ENCODE data around the gene CREB3L2.

The CREB3L2 gene

DNA sequence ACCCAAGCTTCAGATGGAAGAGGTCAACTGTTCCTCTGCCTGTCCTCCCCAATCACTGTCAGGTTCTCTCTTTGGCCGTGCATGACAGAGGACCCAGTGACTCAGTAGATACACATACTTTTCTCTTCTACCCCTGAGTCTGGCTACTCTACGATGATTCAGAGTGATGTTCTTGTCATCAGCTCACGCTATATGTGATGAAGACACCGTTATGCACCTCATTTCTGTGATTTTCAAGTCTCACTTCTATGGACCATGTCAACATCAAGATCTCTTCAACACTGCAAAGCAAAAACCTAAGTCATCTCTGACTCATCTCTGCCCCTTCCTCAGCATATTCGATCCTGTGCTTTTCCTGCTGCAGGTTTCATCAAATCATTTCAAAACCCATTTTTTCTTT is 78.5 kb downstream of the CREB3L2 start:
- no peaks in the 10 kb centered on the region for H3F3A ChIP-seq (ENCODE audit: insufficient read depth)
- no peaks in the 10 kb centered on the region for H3K79me2 ChIP-seq (ENCODE audit: insufficient read depth, low read length)
- H3K9me2 ChIP-seq (replicated peaks; ENCODE audit: insufficient read depth, low read length), result no peaks in the 10 kb centered on the region
- H4K20me1 ChIP-seq (ENCODE audit: low read depth, low read length), result no peaks in the 10 kb centered on the region
- no peak overlapping the region for H2AFZ ChIP-seq (ENCODE audit: low read depth, low read length, severe bottlenecking)
- no peaks in the 10 kb centered on the region for H3K9me3 ChIP-seq (ENCODE audit: insufficient read depth, low read length)
- H3K27ac ChIP-seq (ENCODE audit: low read depth, low read length), result no peak overlapping the region
- TF ChIP-seq EZH2phosphoT487 (conservative IDR thresholded peaks at IDR 0.05; ENCODE audit: low read length), result no peak
- TF ChIP-seq, protein P1, sequence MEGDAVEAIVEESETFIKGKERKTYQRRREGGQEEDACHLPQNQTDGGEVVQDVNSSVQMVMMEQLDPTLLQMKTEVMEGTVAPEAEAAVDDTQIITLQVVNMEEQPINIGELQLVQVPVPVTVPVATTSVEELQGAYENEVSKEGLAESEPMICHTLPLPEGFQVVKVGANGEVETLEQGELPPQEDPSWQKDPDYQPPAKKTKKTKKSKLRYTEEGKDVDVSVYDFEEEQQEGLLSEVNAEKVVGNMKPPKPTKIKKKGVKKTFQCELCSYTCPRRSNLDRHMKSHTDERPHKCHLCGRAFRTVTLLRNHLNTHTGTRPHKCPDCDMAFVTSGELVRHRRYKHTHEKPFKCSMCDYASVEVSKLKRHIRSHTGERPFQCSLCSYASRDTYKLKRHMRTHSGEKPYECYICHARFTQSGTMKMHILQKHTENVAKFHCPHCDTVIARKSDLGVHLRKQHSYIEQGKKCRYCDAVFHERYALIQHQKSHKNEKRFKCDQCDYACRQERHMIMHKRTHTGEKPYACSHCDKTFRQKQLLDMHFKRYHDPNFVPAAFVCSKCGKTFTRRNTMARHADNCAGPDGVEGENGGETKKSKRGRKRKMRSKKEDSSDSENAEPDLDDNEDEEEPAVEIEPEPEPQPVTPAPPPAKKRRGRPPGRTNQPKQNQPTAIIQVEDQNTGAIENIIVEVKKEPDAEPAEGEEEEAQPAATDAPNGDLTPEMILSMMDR (IDR thresholded peaks at IDR 0.05; ENCODE audit: insufficient read depth, low read length, poor library complexity, severe bottlenecking), result no peak
- no peak overlapping the region for H3K4me3 ChIP-seq (ENCODE audit: insufficient read depth, low read length, poor library complexity, severe bottlenecking)
- no peak overlapping the region for H3K9ac ChIP-seq (ENCODE audit: low read length)
- no peak overlapping the region for H3K4me2 ChIP-seq (ENCODE audit: low read depth, low read length, poor library complexity, severe bottlenecking)
- H3K36me3 ChIP-seq (ENCODE audit: low read length), result no peaks in the 10 kb centered on the region
- H3K27me3 ChIP-seq (ENCODE audit: low read length), result no peaks in the 10 kb centered on the region

DNA sequence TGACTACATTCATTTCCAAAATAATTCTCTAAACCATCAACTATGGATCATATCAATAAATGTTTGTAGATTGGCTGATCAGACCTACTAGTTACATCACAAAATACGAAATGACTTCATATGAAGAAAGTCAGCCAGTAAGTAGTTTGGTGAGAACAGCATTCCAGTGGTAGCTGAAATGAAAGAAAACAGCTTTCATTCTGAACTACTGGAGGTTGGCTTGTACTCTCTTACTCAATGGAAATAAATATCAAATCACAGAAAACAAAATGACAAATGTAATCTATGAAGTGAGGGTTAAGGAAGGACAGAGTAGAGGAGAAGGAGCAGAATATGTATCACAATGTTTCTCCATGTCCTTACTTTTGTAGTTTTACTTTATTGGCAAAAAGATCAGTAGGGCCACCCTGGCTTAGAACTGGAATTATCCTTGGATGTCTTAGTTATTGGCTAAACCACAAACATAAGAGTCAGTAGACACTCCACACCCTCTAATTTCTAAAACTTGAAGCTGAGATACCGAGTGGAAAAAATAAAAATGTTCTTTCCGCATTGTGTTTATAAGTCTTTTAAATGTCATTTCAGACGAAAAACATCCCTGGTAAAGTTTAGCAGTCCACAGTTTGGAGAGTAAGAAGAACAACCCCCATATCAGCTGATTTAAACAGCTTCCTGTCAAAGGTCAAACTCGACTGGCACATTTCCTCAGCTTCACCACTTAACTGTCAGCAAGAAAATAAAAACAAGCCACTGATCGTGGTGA is 81.1 kb downstream of the CREB3L2 start:
- no peaks in the 10 kb centered on the region for H4K20me1 ChIP-seq (ENCODE audit: low read depth, low read length)
- no peaks in the 10 kb centered on the region for H3F3A ChIP-seq (ENCODE audit: insufficient read depth)
- H3K9me2 ChIP-seq (replicated peaks; ENCODE audit: insufficient read depth, low read length), result no peaks in the 10 kb centered on the region
- TF ChIP-seq, protein P1 (IDR thresholded peaks at IDR 0.05; ENCODE audit: insufficient read depth, low read length, poor library complexity, severe bottlenecking), result no peak
- TF ChIP-seq EZH2phosphoT487 (conservative IDR thresholded peaks at IDR 0.05; ENCODE audit: low read length), result no peak
- no peaks in the 10 kb centered on the region for H3K9me3 ChIP-seq (ENCODE audit: insufficient read depth, low read length)
- no peak overlapping the region for H3K4me3 ChIP-seq (ENCODE audit: insufficient read depth, low read length, poor library complexity, severe bottlenecking)
- H3K9ac ChIP-seq (ENCODE audit: low read length), result no peak overlapping the region
- no peak overlapping the region for H3K4me2 ChIP-seq (ENCODE audit: low read depth, low read length, poor library complexity, severe bottlenecking)
- H2AFZ ChIP-seq (ENCODE audit: low read depth, low read length, severe bottlenecking), result no peak overlapping the region
- H3K27me3 ChIP-seq (ENCODE audit: low read length), result no peaks in the 10 kb centered on the region
- H3K79me2 ChIP-seq (ENCODE audit: insufficient read depth, low read length), result no peaks in the 10 kb centered on the region
- no peaks in the 10 kb centered on the region for H3K36me3 ChIP-seq (ENCODE audit: low read length)
- H3K27ac ChIP-seq (ENCODE audit: low read depth, low read length), result no peak overlapping the region

DNA sequence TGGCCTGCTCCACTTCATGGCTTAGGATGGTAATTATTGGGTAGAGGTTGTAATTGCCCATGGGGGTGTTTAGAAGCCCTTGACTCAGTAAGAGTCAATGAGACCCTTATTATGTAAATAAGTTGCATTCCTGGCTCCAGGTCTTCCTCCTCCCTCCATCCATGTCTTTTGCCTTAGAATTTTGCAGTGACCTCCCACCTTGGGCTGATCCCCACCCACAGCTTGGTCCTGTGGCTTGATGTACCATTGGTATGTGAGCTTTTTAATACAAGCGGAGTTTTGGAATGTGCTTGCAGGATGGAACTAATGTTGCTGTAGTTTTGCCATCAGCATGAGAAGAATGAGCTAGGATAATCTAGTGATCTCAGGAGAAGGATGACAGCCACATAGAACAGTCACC is 81.9 kb downstream of the CREB3L2 start:
- Histone ChIP-seq H3K79me2 (ENCODE audit: insufficient read depth, low read length) (no peaks in the 10 kb centered on the region), H3K9me3 (ENCODE audit: insufficient read depth, low read length) (no peaks in the 10 kb centered on the region), H3K27me3 (ENCODE audit: low read length) (no peaks in the 10 kb centered on the region), H4K20me1 (ENCODE audit: low read depth, low read length) (no peaks in the 10 kb centered on the region), H3K27ac (ENCODE audit: low read depth, low read length) (no peak overlapping the region), H3K9ac (ENCODE audit: low read length) (no peak overlapping the region), H3K4me2 (ENCODE audit: low read depth, low read length, poor library complexity, severe bottlenecking) (no peak overlapping the region), H3K4me3 (ENCODE audit: insufficient read depth, low read length, poor library complexity, severe bottlenecking) (no peak overlapping the region), H3K36me3 (ENCODE audit: low read length) (no peaks in the 10 kb centered on the region), H2AFZ (ENCODE audit: low read depth, low read length, severe bottlenecking) (no peak overlapping the region), H3F3A (ENCODE audit: insufficient read depth) (no peaks in the 10 kb centered on the region), H3K9me2 (replicated peaks; ENCODE audit: insufficient read depth, low read length) (no peaks in the 10 kb centered on the region)
- TF ChIP-seq, protein P1 (IDR thresholded peaks at IDR 0.05; ENCODE audit: insufficient read depth, low read length, poor library complexity, severe bottlenecking), result no peak
- no peak for TF ChIP-seq EZH2phosphoT487 (conservative IDR thresholded peaks at IDR 0.05; ENCODE audit: low read length)

Measured in SU-DHL-6 (cell line).